Measurements from ENCODE around the gene CCDC57. TPM values are rescaled to one million over a fixed set of nuclear protein-coding genes. Genes with fewer than 3 reads are reported as not detected.

Gene CCDC57
- total and polyA plus RNA-seq, 2 of the 8 experiments (the other 6 are each of a cell fraction or from before 2014, with no cell fraction given): 8.4 to 12.9 TPM

DNA sequence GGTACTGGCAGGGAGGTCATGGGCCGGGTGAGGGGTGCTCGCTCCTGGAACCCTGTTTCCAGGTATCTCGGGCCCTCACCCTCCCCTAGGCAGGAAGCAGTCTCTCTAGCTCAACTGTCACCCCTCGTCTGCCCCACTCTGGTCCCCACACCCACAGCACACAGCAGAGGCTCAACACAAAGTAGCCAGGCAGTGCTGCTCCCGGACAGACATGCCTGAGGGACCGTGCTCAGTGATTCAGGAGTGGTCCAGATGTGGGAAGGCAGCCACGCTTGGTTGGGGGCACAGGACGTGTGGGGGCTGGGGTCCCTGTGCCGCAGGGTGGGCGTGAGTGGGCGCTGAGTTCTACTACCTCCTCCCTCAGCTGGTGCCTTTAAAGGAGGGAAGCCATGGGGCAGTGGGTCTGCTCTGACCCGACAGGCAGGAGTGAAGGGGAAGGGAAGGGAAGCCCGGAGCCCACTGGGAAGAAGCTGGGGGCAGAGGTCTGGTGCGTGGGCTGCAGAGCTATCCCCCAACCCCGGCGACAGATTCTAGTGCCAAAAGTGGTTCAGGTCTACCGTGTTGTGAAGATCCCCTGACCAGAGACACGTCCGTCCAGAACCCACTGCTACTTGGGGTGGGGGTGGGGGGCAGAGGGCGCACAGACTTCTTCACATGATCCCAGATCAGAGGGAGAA, 28.0 kb upstream of the CCDC57 start (continued):
- TF ChIP-seq, protein P1, sequence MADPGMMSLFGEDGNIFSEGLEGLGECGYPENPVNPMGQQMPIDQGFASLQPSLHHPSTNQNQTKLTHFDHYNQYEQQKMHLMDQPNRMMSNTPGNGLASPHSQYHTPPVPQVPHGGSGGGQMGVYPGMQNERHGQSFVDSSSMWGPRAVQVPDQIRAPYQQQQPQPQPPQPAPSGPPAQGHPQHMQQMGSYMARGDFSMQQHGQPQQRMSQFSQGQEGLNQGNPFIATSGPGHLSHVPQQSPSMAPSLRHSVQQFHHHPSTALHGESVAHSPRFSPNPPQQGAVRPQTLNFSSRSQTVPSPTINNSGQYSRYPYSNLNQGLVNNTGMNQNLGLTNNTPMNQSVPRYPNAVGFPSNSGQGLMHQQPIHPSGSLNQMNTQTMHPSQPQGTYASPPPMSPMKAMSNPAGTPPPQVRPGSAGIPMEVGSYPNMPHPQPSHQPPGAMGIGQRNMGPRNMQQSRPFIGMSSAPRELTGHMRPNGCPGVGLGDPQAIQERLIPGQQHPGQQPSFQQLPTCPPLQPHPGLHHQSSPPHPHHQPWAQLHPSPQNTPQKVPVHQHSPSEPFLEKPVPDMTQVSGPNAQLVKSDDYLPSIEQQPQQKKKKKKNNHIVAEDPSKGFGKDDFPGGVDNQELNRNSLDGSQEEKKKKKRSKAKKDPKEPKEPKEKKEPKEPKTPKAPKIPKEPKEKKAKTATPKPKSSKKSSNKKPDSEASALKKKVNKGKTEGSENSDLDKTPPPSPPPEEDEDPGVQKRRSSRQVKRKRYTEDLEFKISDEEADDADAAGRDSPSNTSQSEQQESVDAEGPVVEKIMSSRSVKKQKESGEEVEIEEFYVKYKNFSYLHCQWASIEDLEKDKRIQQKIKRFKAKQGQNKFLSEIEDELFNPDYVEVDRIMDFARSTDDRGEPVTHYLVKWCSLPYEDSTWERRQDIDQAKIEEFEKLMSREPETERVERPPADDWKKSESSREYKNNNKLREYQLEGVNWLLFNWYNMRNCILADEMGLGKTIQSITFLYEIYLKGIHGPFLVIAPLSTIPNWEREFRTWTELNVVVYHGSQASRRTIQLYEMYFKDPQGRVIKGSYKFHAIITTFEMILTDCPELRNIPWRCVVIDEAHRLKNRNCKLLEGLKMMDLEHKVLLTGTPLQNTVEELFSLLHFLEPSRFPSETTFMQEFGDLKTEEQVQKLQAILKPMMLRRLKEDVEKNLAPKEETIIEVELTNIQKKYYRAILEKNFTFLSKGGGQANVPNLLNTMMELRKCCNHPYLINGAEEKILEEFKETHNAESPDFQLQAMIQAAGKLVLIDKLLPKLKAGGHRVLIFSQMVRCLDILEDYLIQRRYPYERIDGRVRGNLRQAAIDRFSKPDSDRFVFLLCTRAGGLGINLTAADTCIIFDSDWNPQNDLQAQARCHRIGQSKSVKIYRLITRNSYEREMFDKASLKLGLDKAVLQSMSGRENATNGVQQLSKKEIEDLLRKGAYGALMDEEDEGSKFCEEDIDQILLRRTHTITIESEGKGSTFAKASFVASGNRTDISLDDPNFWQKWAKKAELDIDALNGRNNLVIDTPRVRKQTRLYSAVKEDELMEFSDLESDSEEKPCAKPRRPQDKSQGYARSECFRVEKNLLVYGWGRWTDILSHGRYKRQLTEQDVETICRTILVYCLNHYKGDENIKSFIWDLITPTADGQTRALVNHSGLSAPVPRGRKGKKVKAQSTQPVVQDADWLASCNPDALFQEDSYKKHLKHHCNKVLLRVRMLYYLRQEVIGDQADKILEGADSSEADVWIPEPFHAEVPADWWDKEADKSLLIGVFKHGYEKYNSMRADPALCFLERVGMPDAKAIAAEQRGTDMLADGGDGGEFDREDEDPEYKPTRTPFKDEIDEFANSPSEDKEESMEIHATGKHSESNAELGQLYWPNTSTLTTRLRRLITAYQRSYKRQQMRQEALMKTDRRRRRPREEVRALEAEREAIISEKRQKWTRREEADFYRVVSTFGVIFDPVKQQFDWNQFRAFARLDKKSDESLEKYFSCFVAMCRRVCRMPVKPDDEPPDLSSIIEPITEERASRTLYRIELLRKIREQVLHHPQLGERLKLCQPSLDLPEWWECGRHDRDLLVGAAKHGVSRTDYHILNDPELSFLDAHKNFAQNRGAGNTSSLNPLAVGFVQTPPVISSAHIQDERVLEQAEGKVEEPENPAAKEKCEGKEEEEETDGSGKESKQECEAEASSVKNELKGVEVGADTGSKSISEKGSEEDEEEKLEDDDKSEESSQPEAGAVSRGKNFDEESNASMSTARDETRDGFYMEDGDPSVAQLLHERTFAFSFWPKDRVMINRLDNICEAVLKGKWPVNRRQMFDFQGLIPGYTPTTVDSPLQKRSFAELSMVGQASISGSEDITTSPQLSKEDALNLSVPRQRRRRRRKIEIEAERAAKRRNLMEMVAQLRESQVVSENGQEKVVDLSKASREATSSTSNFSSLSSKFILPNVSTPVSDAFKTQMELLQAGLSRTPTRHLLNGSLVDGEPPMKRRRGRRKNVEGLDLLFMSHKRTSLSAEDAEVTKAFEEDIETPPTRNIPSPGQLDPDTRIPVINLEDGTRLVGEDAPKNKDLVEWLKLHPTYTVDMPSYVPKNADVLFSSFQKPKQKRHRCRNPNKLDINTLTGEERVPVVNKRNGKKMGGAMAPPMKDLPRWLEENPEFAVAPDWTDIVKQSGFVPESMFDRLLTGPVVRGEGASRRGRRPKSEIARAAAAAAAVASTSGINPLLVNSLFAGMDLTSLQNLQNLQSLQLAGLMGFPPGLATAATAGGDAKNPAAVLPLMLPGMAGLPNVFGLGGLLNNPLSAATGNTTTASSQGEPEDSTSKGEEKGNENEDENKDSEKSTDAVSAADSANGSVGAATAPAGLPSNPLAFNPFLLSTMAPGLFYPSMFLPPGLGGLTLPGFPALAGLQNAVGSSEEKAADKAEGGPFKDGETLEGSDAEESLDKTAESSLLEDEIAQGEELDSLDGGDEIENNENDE (IDR thresholded peaks at IDR 0.05; ENCODE audit: insufficient replicate concordance, low read length): no peak
- no peak for TF ChIP-seq CEBPB (IDR thresholded peaks at IDR 0.05; ENCODE audit: low read depth, low read length)
